Measurements from ENCODE around the gene CTNNA3.
"Not testable (repeated sequence)": the region's sequence is repeated elsewhere in the genome, so short reads cannot be mapped to it uniquely, and the experiment has no call there.

CTNNA3 gene

GRCh38 chr10:67506083-67506756 is 189.8 kb downstream of the CTNNA3 start:
- DNase-seq (ENCODE audit: low read depth) = no peak

GRCh38 chr10:67492317-67493019 is 203.5 kb downstream of the CTNNA3 start:
- DNase-seq (ENCODE audit: low read depth) = no peak

GRCh38 chr10:67487906-67488619 is 207.9 kb downstream of the CTNNA3 start:
- no peak for DNase-seq (ENCODE audit: low read depth)

GRCh38 chr10:67487199-67487598 is 208.8 kb downstream of the CTNNA3 start:
- DNase-seq (ENCODE audit: low read depth) = no peak

- no peak for DNase-seq (ENCODE audit: low read depth)
Observed at GRCh38 chr10:67477868-67478267, 218.1 kb downstream of the CTNNA3 start.

GRCh38 chr10:67476201-67476600 is 219.8 kb downstream of the CTNNA3 start:
- no peak for DNase-seq (ENCODE audit: low read depth)

- DNase-seq (ENCODE audit: low read depth) = no peak
Observed at GRCh38 chr10:67473850-67474633, 222.0 kb downstream of the CTNNA3 start.

- DNase-seq (ENCODE audit: low read depth) = no peak
Observed at GRCh38 chr10:67471022-67471421, 225.0 kb downstream of the CTNNA3 start.

- DNase-seq (ENCODE audit: low read depth) = no peak
Observed at GRCh38 chr10:67464278-67464677, 231.7 kb downstream of the CTNNA3 start.

- DNase-seq (ENCODE audit: low read depth) = no peak
Observed at GRCh38 chr10:67452892-67453291, 243.1 kb downstream of the CTNNA3 start.

- DNase-seq (ENCODE audit: low read depth) = no peak
Observed at GRCh38 chr10:67438605-67439304, 257.2 kb downstream of the CTNNA3 start.

- no peak for DNase-seq (ENCODE audit: low read depth)
Observed at GRCh38 chr10:67433276-67433675, 262.7 kb downstream of the CTNNA3 start.

- no peak for DNase-seq (ENCODE audit: low read depth)
Observed at GRCh38 chr10:67402620-67403019, 293.4 kb downstream of the CTNNA3 start.

GRCh38 chr10:67401711-67402110 is 294.3 kb downstream of the CTNNA3 start:
- no peak for DNase-seq (ENCODE audit: low read depth)

- DNase-seq (ENCODE audit: low read depth) = not testable (repeated sequence)
Observed at GRCh38 chr10:67386841-67387533, 309.0 kb downstream of the CTNNA3 start.

- DNase-seq (ENCODE audit: low read depth) = no peak
Observed at GRCh38 chr10:67386260-67386659, 309.7 kb downstream of the CTNNA3 start.

GRCh38 chr10:67385566-67385965 is 310.4 kb downstream of the CTNNA3 start:
- DNase-seq (ENCODE audit: low read depth) = no peak

GRCh38 chr10:67385089-67385488 is 310.9 kb downstream of the CTNNA3 start:
- no peak for DNase-seq (ENCODE audit: low read depth)

GRCh38 chr10:67331121-67331910 is 364.7 kb downstream of the CTNNA3 start:
- DNase-seq (ENCODE audit: low read depth) = no peak
